ENCODE data around the gene IDH3B. TPM values are rescaled to one million over a fixed set of nuclear protein-coding genes. Genes with fewer than 3 reads are reported as not detected.

IDH3B gene
- total RNA-seq, 1 experiment from 2014 or later: 146 TPM

- ChIA-PET CTCF (no interaction called here), POLR2A (ENCODE audit: low non-redundant PET) (no interaction called here)
- TF ChIP-seq EZH2 (IDR thresholded peaks at IDR 0.05; ENCODE audit: borderline replicate concordance, low read depth, low read length, poor library complexity, severe bottlenecking): no peak
- TF ChIP-seq CTCF (conservative IDR thresholded peaks at IDR 0.05; ENCODE audit: low read depth, low read length): no peak
- H3K4me1 ChIP-seq (ENCODE audit: insufficient read depth, low read length, poor library complexity, severe bottlenecking): no peaks in the 10 kb centered on the region
- intact Hi-C loops (cut with micrococcal nuclease; ENCODE audit: unreplicated experiment): no loop called here
- no peaks in the 10 kb centered on the region for H3K27me3 ChIP-seq (replicated peaks; ENCODE audit: insufficient read depth, low read depth, low read length, poor library complexity)
- no TSS peak for BruUV-seq (replicated peaks)
- no peak overlapping the region for H3K4me3 ChIP-seq (ENCODE audit: low read depth, low read length, poor library complexity, severe bottlenecking)
- H3K9me3 ChIP-seq (ENCODE audit: low read depth, low read length, poor library complexity, severe bottlenecking): peaks cover 2% of the 10 kb centered on the region
- DNase-seq (ENCODE audit: low spot score): no peak
- H3K27ac ChIP-seq (ENCODE audit: low read depth, low read length, poor library complexity, severe bottlenecking): no peak overlapping the region
- no peaks in the 10 kb centered on the region for H3K36me3 ChIP-seq (ENCODE audit: insufficient read depth, low read length, poor library complexity, severe bottlenecking)
These were observed 51.9 kb downstream of the IDH3B start for GRCh38 chr20:2612073-2612472.

- Histone ChIP-seq H3K4me3 (ENCODE audit: low read depth, low read length, poor library complexity, severe bottlenecking) (no peak overlapping the region), H3K36me3 (ENCODE audit: insufficient read depth, low read length, poor library complexity, severe bottlenecking) (no peaks in the 10 kb centered on the region), H3K27ac (ENCODE audit: low read depth, low read length, poor library complexity, severe bottlenecking) (no peak overlapping the region), H3K27me3 (replicated peaks; ENCODE audit: insufficient read depth, low read depth, low read length, poor library complexity) (no peaks in the 10 kb centered on the region), H3K4me1 (ENCODE audit: insufficient read depth, low read length, poor library complexity, severe bottlenecking) (no peaks in the 10 kb centered on the region), H3K9me3 (ENCODE audit: low read depth, low read length, poor library complexity, severe bottlenecking) (peaks cover 5% of the 10 kb centered on the region)
- intact Hi-C loops (cut with micrococcal nuclease; ENCODE audit: unreplicated experiment): no loop called here
- no peak for TF ChIP-seq CTCF (conservative IDR thresholded peaks at IDR 0.05; ENCODE audit: low read depth, low read length)
- TF ChIP-seq EZH2 (IDR thresholded peaks at IDR 0.05; ENCODE audit: borderline replicate concordance, low read depth, low read length, poor library complexity, severe bottlenecking): no peak
- no peak for DNase-seq (ENCODE audit: low spot score)
- CTCF ChIA-PET: no interaction called here
- POLR2A ChIA-PET (ENCODE audit: low non-redundant PET): no interaction called here
- no TSS peak for BruUV-seq (replicated peaks)
These were observed 52.9 kb downstream of the IDH3B start for GRCh38 chr20:2610941-2611720.

GRCh38 chr20:2610326-2610725, 53.7 kb downstream of the IDH3B start:
- BruUV-seq (replicated peaks): no TSS peak
- TF ChIP-seq EZH2 (IDR thresholded peaks at IDR 0.05; ENCODE audit: borderline replicate concordance, low read depth, low read length, poor library complexity, severe bottlenecking) (no peak), CTCF (conservative IDR thresholded peaks at IDR 0.05; ENCODE audit: low read depth, low read length) (no peak)
- intact Hi-C loops (cut with micrococcal nuclease; ENCODE audit: unreplicated experiment): no loop called here
- peaks cover 12% of the 10 kb centered on the region for H3K9me3 ChIP-seq (ENCODE audit: low read depth, low read length, poor library complexity, severe bottlenecking)
- no peak overlapping the region for H3K27ac ChIP-seq (ENCODE audit: low read depth, low read length, poor library complexity, severe bottlenecking)
- ChIA-PET CTCF (no interaction called here), POLR2A (ENCODE audit: low non-redundant PET) (no interaction called here)
- no peaks in the 10 kb centered on the region for H3K27me3 ChIP-seq (replicated peaks; ENCODE audit: insufficient read depth, low read depth, low read length, poor library complexity)
- no peaks in the 10 kb centered on the region for H3K4me1 ChIP-seq (ENCODE audit: insufficient read depth, low read length, poor library complexity, severe bottlenecking)
- no peaks in the 10 kb centered on the region for H3K36me3 ChIP-seq (ENCODE audit: insufficient read depth, low read length, poor library complexity, severe bottlenecking)
- no peak overlapping the region for H3K4me3 ChIP-seq (ENCODE audit: low read depth, low read length, poor library complexity, severe bottlenecking)
- no peak for DNase-seq (ENCODE audit: low spot score)

Small RNA genes within 50 kb of the gene (microRNA-seq; reads per million reads assigned to microRNA genes)
- 71.2 reads per million, percentile 60 among the genes with 10 or more reads in this experiment for gene MIR1292

Other genes starting within 250 kb of the IDH3B start
- gene SNRPB, start 193.4 kb downstream of the IDH3B start, total RNA-seq (2021): 493 and 522 TPM in 2 replicates
- gene ZNF343, start 155.3 kb downstream of the IDH3B start, total RNA-seq (2021): 13.8 and 16.2 TPM in 2 replicates
- gene TMC2, start 127.6 kb downstream of the IDH3B start, total RNA-seq (2021): not detected in 2 replicates
- gene NOP56, start 11.6 kb downstream of the IDH3B start, total RNA-seq (2021): 607 and 704 TPM in 2 replicates
- gene EBF4, start 28.6 kb upstream of the IDH3B start, total RNA-seq (2021): 0.52 and 1.2 TPM in 2 replicates
- gene CPXM1, start 136.4 kb upstream of the IDH3B start, total RNA-seq (2021): 3.8 and 7.6 TPM in 2 replicates
- gene C20orf141, start 150.8 kb upstream of the IDH3B start, total RNA-seq (2021): not detected in 2 replicates
- not detected in 2 replicates for gene TMEM239, start 152.1 kb upstream of the IDH3B start, total RNA-seq (2021)
- 32.8 and 42.0 TPM in 2 replicates for gene PCED1A, start 176.4 kb upstream of the IDH3B start, total RNA-seq (2021)
- 37.8 and 39.1 TPM in 2 replicates for gene VPS16, start 176.5 kb upstream of the IDH3B start, total RNA-seq (2021)
- 56.9 and 65.6 TPM in 2 replicates for gene PTPRA, start 209.3 kb upstream of the IDH3B start, total RNA-seq (2021)

Data from A673 (cell line).